ENCODE measurements around the gene LCORL. TPM values are rescaled to one million over a fixed set of nuclear protein-coding genes. Genes with fewer than 3 reads are reported as not detected.

Gene LCORL
- total and polyA plus RNA-seq, 2 donors (not counting 3 experiments of a cell fraction or from before 2014, with no cell fraction given), result 2.8 to 23.9 TPM

DNA sequence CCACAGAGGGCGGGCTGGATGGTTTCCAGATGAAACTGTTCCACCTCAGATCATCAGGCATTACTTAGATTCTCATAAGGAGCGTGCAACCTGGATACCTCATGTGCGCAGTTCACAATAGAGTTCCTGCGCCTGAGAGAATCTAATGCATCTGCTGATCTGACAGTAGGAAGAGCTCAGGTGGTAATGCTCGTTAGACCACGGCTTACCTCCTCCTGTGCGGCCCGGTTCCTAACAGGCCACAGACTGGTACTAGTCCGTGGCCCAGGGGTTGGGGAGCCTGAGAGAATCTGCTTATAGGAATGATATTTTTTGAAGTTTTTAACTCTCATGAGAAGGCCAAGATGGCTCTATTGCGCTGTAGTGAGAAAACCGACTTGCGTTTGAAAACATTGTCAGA is 205.4 kb downstream of the LCORL start:
- no peaks in the 10 kb centered on the region for H3K27me3 ChIP-seq (ENCODE audit: control insufficient read depth in 2 of 2, insufficient read depth in 2 of 2, low read length in 2 of 2)
- dilution Hi-C loops (cut with MboI; ENCODE audit: extremely low pct_ligation_motif_present, low sequenced_read_pairs), result no loop called here
- peaks cover 0 to 9% of the 10 kb centered on the region in 2 experiments for H3K36me3 ChIP-seq (ENCODE audit: control insufficient read depth in 2 of 2, extremely low read depth in 1 of 2, insufficient read depth in 2 of 2, low read length in 2 of 2)
- no TSS peak for BruUV-seq (replicated peaks)
- ChIA-PET CTCF (interaction anchor here (1.2 to 2.3 kb wide), 17 partner anchors 10 to 778 kb away, joined by 3 to 60 read pairs (median 6); partner anchors contain the start of gene QDPR), POLR2A (no interaction called here)
- H3K4me2 ChIP-seq (ENCODE audit: insufficient read depth, low read length), result no peak overlapping the region
- H3K4me3 ChIP-seq (replicated peaks in 1 of 3; ENCODE audit: insufficient read depth in 1 of 3, low read depth in 1 of 3, low read length in 3 of 3), result no peak overlapping the region
- H3K79me2 ChIP-seq (ENCODE audit: control insufficient read depth, insufficient read depth, low read length), result peaks cover 91% of the 10 kb centered on the region
- H3K4me1 ChIP-seq (ENCODE audit: control insufficient read depth, extremely low read depth, insufficient read depth, low read length), result peaks cover 23% of the 10 kb centered on the region
- H3K9ac ChIP-seq (replicated peaks; ENCODE audit: extremely low read depth, insufficient read depth, low read length), result no peak overlapping the region
- intact Hi-C loops (cut with micrococcal nuclease), result no loop called here
- no peak overlapping the region for H3K27ac ChIP-seq (ENCODE audit: insufficient read depth, low read depth, low read length)
- no peaks in the 10 kb centered on the region for H3K9me3 ChIP-seq (replicated peaks; ENCODE audit: control insufficient read depth, insufficient read depth, low read length)
- TF ChIP-seq MYC (IDR thresholded peaks at IDR 0.05; ENCODE audit: low read depth, low read length) (no peak), POLR2A (IDR thresholded peaks at IDR 0.05; ENCODE audit: low read depth, low read length) (no peak), FOS (IDR thresholded peaks at IDR 0.05; ENCODE audit: borderline replicate concordance, insufficient read depth, low read length) (no peak), CTCF (IDR thresholded peaks at IDR 0.05; ENCODE audit: extremely low read depth in 1 of 2, insufficient read depth in 1 of 2, low read depth in 1 of 2, low read length in 2 of 2) (no peak), JUN (IDR thresholded peaks at IDR 0.05; ENCODE audit: borderline replicate concordance, insufficient read depth, insufficient read length, low read depth) (no peak), POLR2AphosphoS5 (IDR thresholded peaks at IDR 0.05; ENCODE audit: insufficient read depth, low read depth, low read length) (no peak), EZH2 (IDR thresholded peaks at IDR 0.05; ENCODE audit: borderline replicate concordance, low read depth, low read length, severe bottlenecking) (no peak), MAX (IDR thresholded peaks at IDR 0.05; ENCODE audit: insufficient read depth, insufficient read length) (no peak), GATA2 (IDR thresholded peaks at IDR 0.05; ENCODE audit: insufficient read depth, insufficient read length, low read depth, low read length) (no peak)
- DNase-seq (ENCODE audit: low read depth, low spot score) (no peak), FAIRE-seq (no peak)
- H4K20me1 ChIP-seq (replicated peaks; ENCODE audit: control insufficient read depth, extremely low read depth, insufficient read depth, low read length), result no peaks in the 10 kb centered on the region
- H2AFZ ChIP-seq (ENCODE audit: low read depth, low read length), result no peak overlapping the region
- H3K9me1 ChIP-seq (replicated peaks; ENCODE audit: control insufficient read depth, extremely low read depth, insufficient read depth, low read length), result no peaks in the 10 kb centered on the region

All from endothelial cell of umbilical vein (primary cell).